Natural killer cell treated with Interleukin-12 subunit alpha and Interleukin-12 subunit beta and Interleukin-15 and Interleukin-18, amount 100 ng/mL, for 72 hours (primary cell): ENCODE data around the gene ELK4. TPM values are rescaled to one million over a fixed set of nuclear protein-coding genes. Genes with fewer than 3 reads are reported as not detected.

Experiments used
- ATAC-seq, 2 donors: fragments of 150-1000 bp; cut with Tn5 transposase in 1 of 2; sonication (Bioruptor Pico), chemical (Tn5 transposase) in 1 of 2; 2 replicates each; pipeline ENCODE4 v1.10.0; 2021
- DNase-seq: peaks from one replicate; pipeline ENCODE4 v3.0.0; 2022; ENCODE audit warnings: low spot score
- H3K27ac Mint-ChIP-seq, 2 donors: 1 replicate in 1 of 2; 2 replicates in 1 of 2; pipeline ENCODE4 v1.8.0; 2022; ENCODE audit warnings: mixed read lengths in 2 of 2, mild to moderate bottlenecking in 1 of 2, moderate library complexity in 1 of 2
- H3K27me3 Mint-ChIP-seq, 2 donors: 1 replicate in 1 of 2; 2 replicates in 1 of 2; pipeline ENCODE4 v1.8.0; 2022; ENCODE audit warnings: mixed read lengths in 2 of 2
- H3K36me3 Mint-ChIP-seq: one replicate; pipeline ENCODE4 v1.8.0; 2022; ENCODE audit warnings: mixed read lengths
- H3K4me1 Mint-ChIP-seq, 2 donors: 1 replicate in 1 of 2; 2 replicates in 1 of 2; pipeline ENCODE4 v1.8.0; 2022; ENCODE audit warnings: low read depth in 2 of 2, mixed read lengths in 2 of 2, mild to moderate bottlenecking in 1 of 2
- H3K4me3 Mint-ChIP-seq: one replicate; pipeline ENCODE4 v1.8.0; 2022; ENCODE audit warnings: mixed read lengths
- H3K9me3 Mint-ChIP-seq: 2 replicates; pipeline ENCODE4 v1.8.0; 2022; ENCODE audit warnings: mixed read lengths
- total RNA-seq, 2 donors: library from RNA; stranded (reverse); gene quantifications; one replicate each; pipeline ENCODE4 v1.2.3, GENCODE V29; 2022

The ELK4 gene
- total RNA-seq, result 10 to 100 TPM; 78.7 to 97.8 TPM

DNA sequence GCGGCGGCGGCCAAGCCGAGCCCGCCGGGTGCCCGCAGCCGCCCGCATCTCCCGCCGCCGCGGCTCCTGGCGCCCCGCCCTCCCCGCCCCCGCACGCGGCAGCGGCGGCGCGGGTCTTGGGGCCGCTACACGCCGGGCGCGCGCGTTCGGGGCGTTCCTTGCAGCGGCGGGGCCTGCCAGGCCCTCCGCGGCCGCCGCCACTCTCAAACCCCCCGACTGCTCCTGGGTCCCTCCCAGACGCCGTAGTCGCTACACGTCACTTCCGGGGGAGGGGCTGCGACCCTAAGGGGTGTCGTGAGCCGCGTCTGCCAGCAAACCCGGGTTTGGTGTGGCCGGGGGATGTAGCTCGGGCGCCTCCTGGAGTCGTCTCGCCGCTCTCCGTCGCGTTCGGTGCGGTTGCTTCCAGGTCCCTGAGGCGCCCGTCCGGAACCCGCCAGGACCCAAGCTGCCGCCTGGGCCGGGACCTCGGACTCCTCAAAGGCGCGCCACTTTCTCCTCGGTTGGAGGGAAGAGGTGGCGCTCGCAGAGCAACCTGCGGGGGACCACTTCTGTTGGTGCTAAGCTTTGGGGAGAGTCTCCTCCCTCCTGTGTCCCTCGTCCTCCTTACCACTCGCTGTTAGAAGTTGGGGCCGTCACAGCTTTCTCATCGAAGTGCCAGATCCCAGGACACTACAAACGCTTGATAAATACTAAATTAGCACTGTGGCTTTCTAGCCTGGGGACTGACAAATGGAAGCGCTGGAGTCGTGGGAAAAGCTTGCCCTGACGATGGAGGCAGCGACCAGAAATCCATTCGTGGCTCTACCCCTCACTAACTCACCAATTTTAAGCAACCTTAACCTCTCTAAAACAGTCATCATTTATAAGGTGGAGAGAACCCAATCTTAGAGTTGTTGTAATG, at the start of gene ELK4:
TSS of gene ELK4 (minus strand) at position 244 of the 901 bp plus-strand sequence. CDS start 8,129 bp downstream, outside the sequence.
- Mint-ChIP-seq H3K4me1 (peaks cover 16 to 19% of the 10 kb centered on the region in 2 donors), H3K27ac (peak within 1 kb of the TSS; percentile 93 to 94), H3K4me3 (peak within 1 kb of the TSS; percentile 90), H3K9me3 (no peaks in the 10 kb centered on the region), H3K27me3 (peaks cover 3 to 5% of the 10 kb centered on the region in 2 donors), H3K36me3 (no peaks in the 10 kb centered on the region)
- ATAC-seq, result peak; percentile 94 to 95
- DNase-seq, result peak; percentile 100

GRCh38 chr1:205681364-205681763, 49.6 kb upstream of the ELK4 start:
- H3K4me3 Mint-ChIP-seq, result peak overlapping the region; percentile 75
- peaks cover 10 to 15% of the 10 kb centered on the region in 2 donors for H3K27me3 Mint-ChIP-seq
- DNase-seq (no peak), ATAC-seq (no peak)
- peaks cover 23 to 24% of the 10 kb centered on the region in 2 donors for H3K4me1 Mint-ChIP-seq
- no peaks in the 10 kb centered on the region for H3K9me3 Mint-ChIP-seq
- H3K36me3 Mint-ChIP-seq, result no peaks in the 10 kb centered on the region
- peak overlapping the region in 1 of 2 donors; percentile 37 for H3K27ac Mint-ChIP-seq

DNA sequence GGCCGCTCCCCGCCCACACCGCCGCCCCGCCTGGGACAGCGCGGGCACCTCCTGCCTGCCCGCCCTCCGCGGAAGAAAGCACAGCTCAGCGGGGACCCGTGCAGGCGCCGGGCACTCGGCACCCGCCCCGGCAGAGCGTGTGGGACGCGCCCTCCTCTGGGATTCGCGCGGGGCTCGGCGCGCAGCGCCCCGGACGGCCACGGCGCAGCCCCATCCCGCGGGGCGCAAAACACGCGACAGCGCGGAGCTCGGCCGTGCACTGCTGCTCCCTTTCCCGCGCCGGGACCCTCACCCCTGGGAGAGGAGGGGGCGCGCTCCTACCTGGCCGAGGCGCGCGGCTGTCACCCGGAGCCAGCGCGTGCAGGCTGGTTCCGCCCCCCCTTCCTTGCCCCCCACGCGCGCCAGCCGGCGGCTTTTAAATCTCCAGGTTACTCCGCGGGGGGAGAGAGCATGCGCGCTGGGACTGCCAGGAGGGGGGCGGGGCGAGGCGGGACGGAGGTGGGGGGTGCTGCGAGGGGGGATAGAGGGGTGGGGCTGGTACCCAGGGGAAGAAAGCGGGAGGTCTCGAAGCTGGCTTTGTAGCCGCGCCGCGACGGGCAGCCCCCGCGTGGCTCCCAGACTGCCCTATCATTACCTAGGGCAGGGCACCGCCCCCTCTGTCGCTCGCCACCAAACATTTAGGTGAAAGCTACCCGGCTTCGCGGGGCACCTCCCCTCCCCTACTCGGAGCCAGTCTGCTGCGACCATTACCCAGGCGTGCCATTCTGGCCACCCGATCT, 48.5 kb upstream of the ELK4 start, which contains the start of gene SLC45A3:
TSS of gene SLC45A3 (minus strand) at position 437 of the 779 bp plus-strand sequence. CDS start 15,853 bp downstream, outside the sequence.
- peak within 1 kb of the TSS; percentile 82 for H3K4me3 Mint-ChIP-seq
- H3K4me1 Mint-ChIP-seq, result peaks cover 23 to 28% of the 10 kb centered on the region in 2 donors
- H3K9me3 Mint-ChIP-seq, result no peaks in the 10 kb centered on the region
- peaks cover 10 to 15% of the 10 kb centered on the region in 2 donors for H3K27me3 Mint-ChIP-seq
- ATAC-seq (peak; percentile 81 to 84), DNase-seq (no peak)
- H3K36me3 Mint-ChIP-seq, result no peaks in the 10 kb centered on the region
- peak within 1 kb of the TSS in 1 of 2 donors; percentile 37 for H3K27ac Mint-ChIP-seq

DNA sequence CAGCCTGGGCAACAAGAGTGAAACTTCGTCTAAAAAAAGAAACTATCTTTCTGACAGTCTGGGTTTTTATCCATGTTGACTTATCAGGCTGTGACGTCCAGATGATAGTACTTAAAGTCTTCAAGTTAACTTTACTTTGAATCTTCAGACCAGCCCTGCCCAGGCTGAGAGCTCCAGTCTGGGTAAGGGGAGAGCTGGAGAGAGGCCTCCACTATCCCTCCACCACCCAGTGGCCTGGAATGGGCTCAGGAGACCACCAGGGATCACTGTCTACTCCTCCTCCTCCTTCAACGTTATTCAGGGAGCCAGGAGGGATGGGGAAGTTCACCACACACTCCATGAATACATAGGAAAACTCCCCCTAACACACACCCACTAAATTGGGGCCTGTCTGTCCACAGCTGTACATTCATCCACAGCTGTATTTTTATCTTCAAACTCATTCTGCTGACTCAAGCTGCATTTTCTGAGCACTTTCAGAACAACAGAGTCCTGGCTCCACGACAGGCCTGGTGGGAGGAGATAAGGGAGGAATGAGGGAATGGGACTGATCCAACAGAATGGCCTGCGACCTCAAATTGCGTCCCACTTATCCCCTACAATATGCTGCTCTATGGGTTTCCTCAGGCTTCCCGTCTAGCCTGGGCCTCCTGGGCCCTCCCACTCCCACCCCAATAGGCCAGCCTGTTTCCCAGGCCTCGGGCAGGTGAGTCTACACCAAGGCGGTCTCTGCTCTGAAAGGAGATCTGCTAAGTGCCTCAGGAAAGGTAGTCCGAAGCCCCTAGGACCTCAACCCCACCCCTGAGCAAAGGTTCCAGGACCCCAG, 46.7 kb upstream of the ELK4 start:
- Mint-ChIP-seq H3K36me3 (no peaks in the 10 kb centered on the region), H3K27ac (peak overlapping the region in 1 of 2 donors; percentile 35), H3K9me3 (no peaks in the 10 kb centered on the region), H3K4me1 (peaks cover 23 to 28% of the 10 kb centered on the region in 2 donors), H3K4me3 (peak overlapping the region; percentile 82), H3K27me3 (peaks cover 10 to 15% of the 10 kb centered on the region in 2 donors)
- DNase-seq (no peak), ATAC-seq (no peak)

- H3K27me3 Mint-ChIP-seq, result peaks cover 10 to 13% of the 10 kb centered on the region in 2 donors
- H3K4me3 Mint-ChIP-seq, result peak overlapping the region; percentile 30
- H3K36me3 Mint-ChIP-seq, result no peaks in the 10 kb centered on the region
- ATAC-seq, result no peak
- DNase-seq, result no peak
- H3K27ac Mint-ChIP-seq, result no peak overlapping the region
- peaks cover 20 to 28% of the 10 kb centered on the region in 2 donors for H3K4me1 Mint-ChIP-seq
- H3K9me3 Mint-ChIP-seq, result no peaks in the 10 kb centered on the region
Measured at GRCh38 chr1:205677167-205677566, 45.4 kb upstream of the ELK4 start.

DNA sequence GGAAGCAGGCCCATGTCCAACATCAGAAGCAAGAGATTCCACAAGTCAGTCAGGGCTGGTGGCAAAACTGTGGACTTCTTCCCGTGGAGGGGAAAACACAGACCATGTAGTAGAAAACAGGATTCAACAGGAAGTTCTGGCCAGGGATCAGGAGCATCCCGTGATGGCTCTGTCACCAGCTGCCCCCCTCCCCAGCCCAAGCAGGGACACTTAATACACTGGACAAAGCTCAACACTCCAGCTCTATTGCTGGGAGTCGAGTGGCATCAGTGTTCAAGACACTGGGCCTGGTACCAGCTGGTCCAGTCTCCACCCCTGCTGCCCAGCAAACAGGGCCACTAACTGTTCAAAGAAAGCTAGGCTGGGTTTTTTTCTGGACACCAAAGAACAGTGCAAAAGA, 44.8 kb upstream of the ELK4 start:
- no peaks in the 10 kb centered on the region for H3K9me3 Mint-ChIP-seq
- H3K27me3 Mint-ChIP-seq, result peaks cover 10 to 12% of the 10 kb centered on the region in 2 donors
- H3K36me3 Mint-ChIP-seq, result no peaks in the 10 kb centered on the region
- DNase-seq (no peak), ATAC-seq (no peak)
- H3K4me1 Mint-ChIP-seq, result peaks cover 20 to 28% of the 10 kb centered on the region in 2 donors
- peak overlapping the region in 1 of 2 donors; percentile 49 for H3K27ac Mint-ChIP-seq
- H3K4me3 Mint-ChIP-seq, result no peak overlapping the region

DNA sequence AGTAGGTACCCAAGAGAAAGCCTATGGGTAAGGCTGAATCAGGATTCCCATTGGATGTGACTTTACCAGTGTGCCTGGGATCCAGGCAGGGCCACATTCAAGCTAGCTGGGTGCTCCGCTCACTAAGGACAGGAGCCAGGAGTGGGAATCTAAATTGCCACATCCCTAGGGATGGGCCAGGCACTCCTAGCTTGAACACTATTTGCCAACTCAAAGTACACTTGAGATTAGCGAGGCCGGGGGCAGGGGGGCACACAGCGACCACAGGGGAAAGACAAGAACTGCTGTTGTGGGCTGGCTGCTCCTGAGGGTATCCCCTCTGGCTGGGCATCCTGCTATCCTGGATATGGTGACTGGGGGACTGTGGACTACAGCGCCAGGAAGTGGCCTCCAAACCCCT, 44.2 kb upstream of the ELK4 start:
- H3K27me3 Mint-ChIP-seq, result peaks cover 4 to 6% of the 10 kb centered on the region in 2 donors
- no peaks in the 10 kb centered on the region for H3K36me3 Mint-ChIP-seq
- peaks cover 20 to 27% of the 10 kb centered on the region in 2 donors for H3K4me1 Mint-ChIP-seq
- no peak overlapping the region for H3K4me3 Mint-ChIP-seq
- no peak for DNase-seq
- H3K27ac Mint-ChIP-seq, result peak overlapping the region in 1 of 2 donors; percentile 49
- H3K9me3 Mint-ChIP-seq, result no peaks in the 10 kb centered on the region
- no peak for ATAC-seq

- H3K4me1 Mint-ChIP-seq, result peaks cover 16 to 22% of the 10 kb centered on the region in 2 donors
- no peaks in the 10 kb centered on the region for H3K36me3 Mint-ChIP-seq
- H3K27me3 Mint-ChIP-seq, result peaks cover 0 to 3% of the 10 kb centered on the region in 2 donors
- ATAC-seq, result no peak
- H3K9me3 Mint-ChIP-seq, result no peaks in the 10 kb centered on the region
- DNase-seq, result no peak
- peak overlapping the region in 1 of 2 donors; percentile 49 for H3K27ac Mint-ChIP-seq
- H3K4me3 Mint-ChIP-seq, result no peak overlapping the region
Measured at GRCh38 chr1:205675247-205675646, 43.4 kb upstream of the ELK4 start.

GRCh38 chr1:205672970-205673369, 41.2 kb upstream of the ELK4 start:
- no peak overlapping the region for H3K27ac Mint-ChIP-seq
- no peak for ATAC-seq
- H3K4me1 Mint-ChIP-seq, result peaks cover 11 to 14% of the 10 kb centered on the region in 2 donors
- DNase-seq, result no peak
- no peak overlapping the region for H3K4me3 Mint-ChIP-seq
- H3K9me3 Mint-ChIP-seq, result no peaks in the 10 kb centered on the region
- H3K27me3 Mint-ChIP-seq, result peaks cover 0 to 5% of the 10 kb centered on the region in 2 donors
- no peaks in the 10 kb centered on the region for H3K36me3 Mint-ChIP-seq

- H3K4me3 Mint-ChIP-seq, result no peak overlapping the region
- peaks cover 0 to 5% of the 10 kb centered on the region in 2 donors for H3K27me3 Mint-ChIP-seq
- no peak for ATAC-seq
Measured at GRCh38 chr1:205672395-205672889, 40.6 kb upstream of the ELK4 start.

GRCh38 chr1:205670611-205671430, 39.0 kb upstream of the ELK4 start:
- Mint-ChIP-seq H3K4me3 (no peak overlapping the region), H3K27ac (no peak overlapping the region), H3K9me3 (no peaks in the 10 kb centered on the region), H3K4me1 (peaks cover 0 to 3% of the 10 kb centered on the region in 2 donors), H3K36me3 (no peaks in the 10 kb centered on the region), H3K27me3 (peaks cover 0 to 5% of the 10 kb centered on the region in 2 donors)
- ATAC-seq (no peak), DNase-seq (no peak)

More at GRCh38 chr1:205672395-205672889, 40.6 kb upstream of the ELK4 start:
- H3K9me3 Mint-ChIP-seq, result no peaks in the 10 kb centered on the region
- peaks cover 11 to 13% of the 10 kb centered on the region in 2 donors for H3K4me1 Mint-ChIP-seq
- no peak for DNase-seq
- no peak overlapping the region for H3K27ac Mint-ChIP-seq
- no peaks in the 10 kb centered on the region for H3K36me3 Mint-ChIP-seq

GRCh38 chr1:205670150-205670446, 38.3 kb upstream of the ELK4 start:
- Mint-ChIP-seq H3K36me3 (no peaks in the 10 kb centered on the region), H3K4me3 (no peak overlapping the region), H3K9me3 (no peaks in the 10 kb centered on the region), H3K27ac (no peak overlapping the region), H3K4me1 (peaks cover 0 to 3% of the 10 kb centered on the region in 2 donors), H3K27me3 (peaks cover 0 to 5% of the 10 kb centered on the region in 2 donors)
- no peak for ATAC-seq
- DNase-seq, result no peak
